Measurements from ENCODE around the gene CSF2RB.

The CSF2RB gene

DNA sequence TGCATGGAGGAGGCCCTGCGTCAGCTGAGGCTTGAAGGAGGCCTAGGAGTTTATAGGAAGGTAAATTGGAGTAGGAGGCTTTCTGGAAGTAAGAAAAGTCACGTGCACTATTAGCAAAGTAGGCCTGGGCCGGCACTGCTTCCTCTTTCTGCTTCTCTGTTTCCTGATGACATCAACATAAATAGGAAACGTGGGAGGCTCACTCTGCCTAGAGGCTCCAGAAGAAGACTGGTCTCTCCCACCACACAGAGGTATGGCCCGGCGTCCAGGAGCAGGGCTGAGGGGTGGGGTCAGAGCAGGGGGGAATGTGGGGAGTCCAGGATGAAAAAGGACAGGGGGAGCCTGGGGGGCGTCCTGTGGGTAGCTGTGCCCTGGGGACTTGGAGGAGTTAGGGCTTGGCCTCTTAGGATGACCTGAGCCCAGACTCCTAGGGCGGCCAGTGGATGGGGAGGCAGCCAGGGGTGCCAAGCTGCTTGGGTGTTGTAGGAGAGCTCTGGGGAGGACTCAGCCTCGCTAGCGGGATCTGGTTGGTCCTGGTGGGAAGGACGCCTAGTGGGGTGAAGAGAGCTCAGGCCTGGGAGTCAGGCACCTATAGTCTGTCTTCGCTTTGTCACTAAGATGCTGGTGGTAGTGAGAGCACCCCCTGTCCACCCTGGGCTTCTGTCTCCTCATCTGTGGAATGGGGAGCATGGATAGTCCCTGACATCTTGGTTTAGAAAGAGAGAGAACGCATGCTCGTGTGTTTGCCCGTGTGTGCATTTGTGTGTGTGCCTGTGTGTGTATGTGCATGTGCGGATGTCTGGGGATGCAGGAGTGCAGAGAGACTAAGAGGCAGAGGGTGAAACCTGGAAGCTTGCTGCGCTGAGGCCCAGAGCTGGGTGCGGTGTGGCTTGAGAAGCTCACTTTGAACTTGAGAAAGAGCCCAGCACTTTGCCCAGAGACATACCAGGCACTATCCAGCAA, at the start of gene CSF2RB:
Gene CSF2RB, plus strand, starts transcription at position 202 of the 963 bp plus-strand sequence. CDS start 8,580 bp downstream, outside the sequence.
- no peak within 1 kb of the TSS for H3K4me3 ChIP-seq (replicated peaks; ENCODE audit: low read depth, low read length)
- TF ChIP-seq CTCF (IDR thresholded peaks at IDR 0.05; ENCODE audit: low read depth, low read length, missing control alignments) = no peak
- no peak for DNase-seq (ENCODE audit: extremely low read depth, low read depth)

DNA sequence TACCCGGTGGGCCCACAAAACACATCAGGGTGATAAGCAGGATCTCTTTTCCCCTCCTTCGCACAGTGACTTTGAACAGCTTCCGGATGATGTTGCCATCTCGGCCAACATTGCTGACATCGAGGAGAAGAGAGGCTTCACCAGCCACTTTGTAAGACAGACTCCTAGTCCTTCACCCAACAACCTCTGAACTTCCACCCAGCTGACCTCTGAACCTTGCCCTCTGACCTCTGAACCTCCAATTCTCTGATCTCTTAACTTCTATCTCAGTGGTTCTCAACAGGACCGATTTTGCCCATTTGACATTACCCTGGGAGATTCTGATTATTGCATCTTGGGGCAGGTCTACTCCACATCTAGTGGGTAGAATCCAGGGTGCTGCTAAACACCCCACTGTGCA, 49.4 kb upstream of the CSF2RB start:
- no peak for DNase-seq (ENCODE audit: extremely low read depth, low read depth)
- no peak for TF ChIP-seq CTCF (IDR thresholded peaks at IDR 0.05; ENCODE audit: low read depth, low read length, missing control alignments)

GRCh38 chr22:36864454-36865215, 48.8 kb upstream of the CSF2RB start:
- no peak for DNase-seq (ENCODE audit: extremely low read depth, low read depth)
- no peak overlapping the region for H3K4me3 ChIP-seq (replicated peaks; ENCODE audit: low read depth, low read length)
- no peak for TF ChIP-seq CTCF (IDR thresholded peaks at IDR 0.05; ENCODE audit: low read depth, low read length, missing control alignments)

More for the DNA sequence above, 49.4 kb upstream of the CSF2RB start:
- H3K4me3 ChIP-seq (replicated peaks; ENCODE audit: low read depth, low read length) = no peak overlapping the region

DNA sequence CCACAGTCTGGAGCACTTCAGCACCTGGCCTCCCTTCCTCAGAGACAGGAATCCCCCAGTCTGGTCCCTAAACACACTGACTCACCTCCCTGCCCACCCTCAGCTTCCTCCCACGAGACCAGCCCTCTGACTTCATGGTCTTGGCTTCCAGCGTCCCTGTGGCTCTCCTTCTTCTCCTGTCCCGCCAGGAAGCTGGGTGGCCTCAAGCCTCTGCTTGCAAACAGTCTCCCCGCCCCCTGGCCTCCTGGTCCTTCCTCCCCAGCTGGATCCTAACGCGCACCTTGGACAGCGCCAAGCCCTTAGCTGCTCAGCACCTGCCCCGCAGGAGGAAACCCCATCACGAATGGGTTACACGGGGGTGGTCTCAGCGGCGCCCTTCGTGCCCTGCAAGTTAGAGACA, 48.1 kb upstream of the CSF2RB start:
- no peak overlapping the region for H3K4me3 ChIP-seq (replicated peaks; ENCODE audit: low read depth, low read length)
- no peak for DNase-seq (ENCODE audit: extremely low read depth, low read depth)
- TF ChIP-seq CTCF (IDR thresholded peaks at IDR 0.05; ENCODE audit: low read depth, low read length, missing control alignments) = no peak

DNA sequence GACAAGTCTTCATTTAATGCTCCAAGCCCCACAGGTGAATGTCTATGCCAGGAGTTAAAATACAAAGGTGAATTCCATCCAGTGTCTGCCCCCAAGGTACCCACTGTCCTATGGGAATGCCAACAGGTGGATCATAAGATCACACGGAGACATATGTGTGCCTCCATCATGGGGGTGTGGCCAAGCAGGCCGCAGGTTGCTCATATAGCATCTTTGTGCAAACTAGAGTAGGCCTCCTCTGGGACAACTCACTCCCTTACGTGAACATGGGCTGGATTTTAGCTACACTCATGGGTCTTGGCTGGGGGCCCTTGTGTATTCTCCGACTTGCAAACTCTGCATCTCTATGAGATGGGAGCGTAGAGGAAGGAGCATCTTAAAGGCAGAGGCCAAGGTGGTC, 45.7 kb upstream of the CSF2RB start:
- TF ChIP-seq CTCF (IDR thresholded peaks at IDR 0.05; ENCODE audit: low read depth, low read length, missing control alignments) = no peak
- H3K4me3 ChIP-seq (replicated peaks; ENCODE audit: low read depth, low read length) = no peak overlapping the region
- DNase-seq (ENCODE audit: extremely low read depth, low read depth) = no peak

DNA sequence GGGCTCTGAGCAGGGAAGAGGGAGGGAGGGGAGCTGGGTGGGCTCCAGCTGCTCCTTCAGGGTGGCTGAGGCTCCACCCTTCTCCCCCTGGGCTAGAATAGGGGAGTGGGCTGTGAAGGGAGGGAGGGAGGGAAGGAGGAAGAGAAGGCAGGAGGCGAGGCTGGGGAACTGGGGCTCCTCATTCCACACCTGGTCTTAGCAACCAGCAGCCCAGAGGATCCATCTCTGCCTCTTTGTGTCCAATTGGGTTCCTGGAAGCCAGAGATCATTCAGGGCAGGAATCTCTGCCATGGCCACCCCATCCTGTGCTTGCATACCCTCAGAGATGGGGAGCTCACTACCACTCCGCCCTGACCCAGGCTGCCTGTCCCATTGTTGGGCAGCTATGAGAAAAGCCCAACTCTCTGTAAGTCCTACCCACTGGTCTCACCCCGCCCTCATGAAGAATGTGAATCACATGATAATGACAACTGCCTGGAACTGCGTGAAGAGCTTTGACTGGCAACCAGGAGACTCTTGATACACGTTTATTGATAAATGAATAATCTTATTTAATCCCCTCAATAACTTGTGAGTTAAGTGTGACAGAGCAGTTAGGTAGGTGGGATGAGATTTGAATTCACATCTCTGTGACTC, 44.8 kb upstream of the CSF2RB start:
- H3K4me3 ChIP-seq (replicated peaks; ENCODE audit: low read depth, low read length) = no peak overlapping the region
- no peak for DNase-seq (ENCODE audit: extremely low read depth, low read depth)
- no peak for TF ChIP-seq CTCF (IDR thresholded peaks at IDR 0.05; ENCODE audit: low read depth, low read length, missing control alignments)
